ENCODE data around the gene USP47.

GRCh38 chr11:11958403-11959231, 116.8 kb downstream of the USP47 start:
- no peak for TF ChIP-seq CTCF (IDR thresholded peaks at IDR 0.05)
- no peak for TF ChIP-seq POLR2AphosphoS5 (IDR thresholded peaks at IDR 0.05)
- no peak for TF ChIP-seq EP300 (IDR thresholded peaks at IDR 0.05)
